Measurements from ENCODE around the gene SCAMP4. TPM values are rescaled to one million over a fixed set of nuclear protein-coding genes. Genes with fewer than 3 reads are reported as not detected.

SCAMP4 gene
- total RNA-seq, 2 donors from 2014 or later: 69.6 to 75.3 TPM

DNA sequence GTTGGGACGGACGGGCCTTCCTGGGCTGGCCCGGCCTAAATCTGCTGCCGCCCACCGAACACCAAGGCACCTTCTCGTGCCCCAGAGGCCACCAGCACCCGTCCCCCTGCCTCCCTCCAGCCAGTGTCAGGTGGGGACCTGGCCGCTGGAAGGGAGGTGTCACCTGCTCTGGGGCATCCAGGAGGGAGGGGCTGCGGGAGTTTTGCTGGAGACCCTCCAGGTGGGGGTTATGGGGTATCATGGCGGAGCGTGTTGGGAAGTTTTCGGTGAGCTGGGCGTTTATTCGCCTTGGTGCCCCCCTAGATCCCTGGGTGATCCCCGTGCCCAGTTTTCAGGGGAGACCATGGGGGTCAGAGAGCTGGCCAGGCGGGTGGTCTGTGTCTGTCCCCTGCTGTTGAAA lies 45.4 kb downstream of the SCAMP4 start:
- H3K27me3 Mint-ChIP-seq (ENCODE audit: insufficient read depth): no peaks in the 10 kb centered on the region
- H3K9ac ChIP-seq (ENCODE audit: extremely low read depth, low read length, poor library complexity, severe bottlenecking): no peak overlapping the region
- H3K9me3 ChIP-seq (ENCODE audit: control insufficient read depth, low read length): no peaks in the 10 kb centered on the region
- 96 to 97% methylated on average over 5 to 16 of the region's 16 CpGs for WGBS, 2 experiments (ENCODE audit: insufficient coverage in 1 of 2, insufficient read length in 1 of 2)
- H3K36me3 Mint-ChIP-seq (ENCODE audit: low read depth): peaks cover 39% of the 10 kb centered on the region
- no peak overlapping the region for H3K4me3 Mint-ChIP-seq
- no peak overlapping the region for H3K27ac Mint-ChIP-seq
- peaks cover 12% of the 10 kb centered on the region for H3K36me3 ChIP-seq (ENCODE audit: control insufficient read depth, insufficient read depth, low read length)
- peaks cover 2% of the 10 kb centered on the region for H3K4me1 Mint-ChIP-seq
- TF ChIP-seq, protein P1, sequence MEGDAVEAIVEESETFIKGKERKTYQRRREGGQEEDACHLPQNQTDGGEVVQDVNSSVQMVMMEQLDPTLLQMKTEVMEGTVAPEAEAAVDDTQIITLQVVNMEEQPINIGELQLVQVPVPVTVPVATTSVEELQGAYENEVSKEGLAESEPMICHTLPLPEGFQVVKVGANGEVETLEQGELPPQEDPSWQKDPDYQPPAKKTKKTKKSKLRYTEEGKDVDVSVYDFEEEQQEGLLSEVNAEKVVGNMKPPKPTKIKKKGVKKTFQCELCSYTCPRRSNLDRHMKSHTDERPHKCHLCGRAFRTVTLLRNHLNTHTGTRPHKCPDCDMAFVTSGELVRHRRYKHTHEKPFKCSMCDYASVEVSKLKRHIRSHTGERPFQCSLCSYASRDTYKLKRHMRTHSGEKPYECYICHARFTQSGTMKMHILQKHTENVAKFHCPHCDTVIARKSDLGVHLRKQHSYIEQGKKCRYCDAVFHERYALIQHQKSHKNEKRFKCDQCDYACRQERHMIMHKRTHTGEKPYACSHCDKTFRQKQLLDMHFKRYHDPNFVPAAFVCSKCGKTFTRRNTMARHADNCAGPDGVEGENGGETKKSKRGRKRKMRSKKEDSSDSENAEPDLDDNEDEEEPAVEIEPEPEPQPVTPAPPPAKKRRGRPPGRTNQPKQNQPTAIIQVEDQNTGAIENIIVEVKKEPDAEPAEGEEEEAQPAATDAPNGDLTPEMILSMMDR (conservative IDR thresholded peaks at IDR 0.05): no peak
- no peaks in the 10 kb centered on the region for H3K4me1 ChIP-seq (ENCODE audit: control insufficient read depth, insufficient read depth, low read length)
- DNase-seq: no peak
- H3K4me3 ChIP-seq (ENCODE audit: low read length): no peak overlapping the region
- no peak overlapping the region for H3K27ac ChIP-seq (ENCODE audit: low read depth, low read length)
- H3K27me3 ChIP-seq (ENCODE audit: control insufficient read depth, insufficient read depth, low read length, poor library complexity, severe bottlenecking): no peaks in the 10 kb centered on the region
- H3K9me3 Mint-ChIP-seq: no peaks in the 10 kb centered on the region

DNA sequence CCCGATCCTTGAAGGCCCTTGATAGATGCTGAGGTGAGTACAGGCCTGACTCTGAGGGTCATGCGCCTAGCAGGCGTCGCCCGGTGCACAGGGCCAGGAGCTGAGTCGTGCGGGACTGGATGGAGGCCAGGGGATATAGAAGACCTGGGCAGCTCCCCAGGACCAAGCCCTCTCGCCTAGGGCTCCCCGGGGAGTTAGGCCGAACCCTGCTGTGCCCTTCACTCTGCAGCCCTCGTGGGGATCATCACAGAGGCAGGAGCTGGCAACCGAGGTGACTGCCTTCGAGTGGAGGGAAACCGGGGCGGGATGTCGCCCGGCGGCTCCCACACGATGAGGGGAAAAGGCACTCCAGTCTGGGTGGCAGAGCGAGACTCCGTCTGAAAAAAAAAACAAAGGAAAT lies 47.4 kb downstream of the SCAMP4 start:
- H3K36me3 Mint-ChIP-seq (ENCODE audit: low read depth): peaks cover 36% of the 10 kb centered on the region
- H3K4me3 Mint-ChIP-seq: no peak overlapping the region
- TF ChIP-seq, protein P1 (conservative IDR thresholded peaks at IDR 0.05): no peak
- H3K9me3 Mint-ChIP-seq: no peaks in the 10 kb centered on the region
- H3K36me3 ChIP-seq (ENCODE audit: control insufficient read depth, insufficient read depth, low read length): peaks cover 12% of the 10 kb centered on the region
- no peak overlapping the region for H3K27ac ChIP-seq (ENCODE audit: low read depth, low read length)
- no peaks in the 10 kb centered on the region for H3K4me1 ChIP-seq (ENCODE audit: control insufficient read depth, insufficient read depth, low read length)
- no peak overlapping the region for H3K4me3 ChIP-seq (ENCODE audit: low read length)
- no peaks in the 10 kb centered on the region for H3K27me3 Mint-ChIP-seq (ENCODE audit: insufficient read depth)
- WGBS, 2 experiments (ENCODE audit: insufficient coverage in 1 of 2, insufficient read length in 1 of 2): 95 to 98% methylated on average over 20 to 21 of the region's 21 CpGs
- DNase-seq: no peak
- no peaks in the 10 kb centered on the region for H3K9me3 ChIP-seq (ENCODE audit: control insufficient read depth, low read length)
- peaks cover 4% of the 10 kb centered on the region for H3K4me1 Mint-ChIP-seq
- H3K27me3 ChIP-seq (ENCODE audit: control insufficient read depth, insufficient read depth, low read length, poor library complexity, severe bottlenecking): no peaks in the 10 kb centered on the region
- no peak overlapping the region for H3K9ac ChIP-seq (ENCODE audit: extremely low read depth, low read length, poor library complexity, severe bottlenecking)
- H3K27ac Mint-ChIP-seq: peak overlapping the region; percentile 21

DNA sequence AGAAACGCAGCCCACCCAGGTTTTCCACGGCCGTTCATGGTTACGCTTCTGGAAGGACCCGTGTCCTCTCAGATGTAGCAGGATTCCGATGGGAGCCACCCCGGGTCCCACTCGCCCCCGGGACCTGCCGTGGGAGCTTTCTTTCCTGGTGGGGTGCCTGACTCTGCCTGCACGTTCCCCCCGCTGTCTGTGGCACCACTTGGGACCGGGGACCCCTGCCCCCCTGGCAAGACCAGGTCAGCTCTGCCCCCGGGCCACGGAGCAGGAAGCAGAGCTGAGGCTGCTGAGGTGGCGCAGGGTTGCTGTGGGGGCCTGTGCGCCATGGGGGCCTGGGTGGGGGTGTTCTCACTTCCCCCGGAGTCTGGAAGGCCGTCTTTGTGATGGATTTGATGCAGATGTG lies 47.8 kb downstream of the SCAMP4 start:
- Mint-ChIP-seq H3K4me3 (no peak overlapping the region), H3K4me1 (peaks cover 4% of the 10 kb centered on the region)
- TF ChIP-seq, protein P1 (conservative IDR thresholded peaks at IDR 0.05): no peak

More for the DNA sequence above, 47.8 kb downstream of the SCAMP4 start:
- H3K27ac ChIP-seq (ENCODE audit: low read depth, low read length): peak overlapping the region; percentile 17
- no peak for DNase-seq
- no peaks in the 10 kb centered on the region for H3K27me3 ChIP-seq (ENCODE audit: control insufficient read depth, insufficient read depth, low read length, poor library complexity, severe bottlenecking)
- H3K9me3 ChIP-seq (ENCODE audit: control insufficient read depth, low read length): no peaks in the 10 kb centered on the region
- 94 to 97% methylated on average over 18 to 19 of the region's 19 CpGs for WGBS, 2 experiments (ENCODE audit: insufficient coverage in 1 of 2, insufficient read length in 1 of 2)
- Mint-ChIP-seq H3K27ac (no peak overlapping the region), H3K9me3 (no peaks in the 10 kb centered on the region), H3K27me3 (ENCODE audit: insufficient read depth) (no peaks in the 10 kb centered on the region), H3K36me3 (ENCODE audit: low read depth) (peaks cover 36% of the 10 kb centered on the region)
- H3K4me3 ChIP-seq (ENCODE audit: low read length): no peak overlapping the region
- no peaks in the 10 kb centered on the region for H3K4me1 ChIP-seq (ENCODE audit: control insufficient read depth, insufficient read depth, low read length)
- peaks cover 12% of the 10 kb centered on the region for H3K36me3 ChIP-seq (ENCODE audit: control insufficient read depth, insufficient read depth, low read length)
- no peak overlapping the region for H3K9ac ChIP-seq (ENCODE audit: extremely low read depth, low read length, poor library complexity, severe bottlenecking)
